C4-2B (cell line): ENCODE data around the gene SMIM8.

Experiments used
- ZFX ChIP-seq: fragments of 450-650 bp; IDR thresholded peaks from 2 replicates; pipeline ENCODE4 v1.6.1; 2017
- TF ChIP-seq, protein P1 (sequence below): fragments of 450-650 bp; conservative IDR thresholded peaks from 2 replicates; pipeline ENCODE4 v1.5.1; 2017; ENCODE audit warnings: mild to moderate bottlenecking

- TF ChIP-seq, protein P1, sequence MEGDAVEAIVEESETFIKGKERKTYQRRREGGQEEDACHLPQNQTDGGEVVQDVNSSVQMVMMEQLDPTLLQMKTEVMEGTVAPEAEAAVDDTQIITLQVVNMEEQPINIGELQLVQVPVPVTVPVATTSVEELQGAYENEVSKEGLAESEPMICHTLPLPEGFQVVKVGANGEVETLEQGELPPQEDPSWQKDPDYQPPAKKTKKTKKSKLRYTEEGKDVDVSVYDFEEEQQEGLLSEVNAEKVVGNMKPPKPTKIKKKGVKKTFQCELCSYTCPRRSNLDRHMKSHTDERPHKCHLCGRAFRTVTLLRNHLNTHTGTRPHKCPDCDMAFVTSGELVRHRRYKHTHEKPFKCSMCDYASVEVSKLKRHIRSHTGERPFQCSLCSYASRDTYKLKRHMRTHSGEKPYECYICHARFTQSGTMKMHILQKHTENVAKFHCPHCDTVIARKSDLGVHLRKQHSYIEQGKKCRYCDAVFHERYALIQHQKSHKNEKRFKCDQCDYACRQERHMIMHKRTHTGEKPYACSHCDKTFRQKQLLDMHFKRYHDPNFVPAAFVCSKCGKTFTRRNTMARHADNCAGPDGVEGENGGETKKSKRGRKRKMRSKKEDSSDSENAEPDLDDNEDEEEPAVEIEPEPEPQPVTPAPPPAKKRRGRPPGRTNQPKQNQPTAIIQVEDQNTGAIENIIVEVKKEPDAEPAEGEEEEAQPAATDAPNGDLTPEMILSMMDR: no peak
- TF ChIP-seq ZFX: no peak
These were observed 11.3 kb downstream of the SMIM8 start for GRCh38 chr6:87333591-87334181.
